Measurements from ENCODE around the gene CADPS2. TPM values are rescaled to one million over a fixed set of nuclear protein-coding genes. Genes with fewer than 3 reads are reported as not detected.

CADPS2 gene
- total and polyA plus RNA-seq, 2 of the 8 experiments (the other 6 are each of a cell fraction or from before 2014, with no cell fraction given) = 8.9 to 22.3 TPM

GRCh38 chr7:122302761-122303530 lies 583.3 kb downstream of the CADPS2 start:
- no peak for TF ChIP-seq RXRA (IDR thresholded peaks at IDR 0.05; ENCODE audit: insufficient read depth, low read depth, low read length)
- TF ChIP-seq CHD2 (IDR thresholded peaks at IDR 0.05; ENCODE audit: low read length) = no peak
- no peak for TF ChIP-seq PHF8 (conservative IDR thresholded peaks at IDR 0.05; ENCODE audit: low read depth, low read length)
- TF ChIP-seq EP300 (IDR thresholded peaks at IDR 0.05; ENCODE audit: borderline replicate concordance in 1 of 2, low read depth in 2 of 2, low read length in 2 of 2) = no peak
- no peak for TF ChIP-seq SP4 (IDR thresholded peaks at IDR 0.05; ENCODE audit: low read length)
- no peak for TF ChIP-seq FOSL1 (IDR thresholded peaks at IDR 0.05; ENCODE audit: insufficient read depth, low read depth, low read length)
- no peak for TF ChIP-seq TAF1 (IDR thresholded peaks at IDR 0.05; ENCODE audit: low read depth, low read length)
- TF ChIP-seq SP1 (IDR thresholded peaks at IDR 0.05; ENCODE audit: low read depth, low read length) = no peak
- H2BK120ac ChIP-seq (replicated peaks; ENCODE audit: low read depth, low read length) = no peak overlapping the region
- H4K8ac ChIP-seq (ENCODE audit: extremely low read depth, insufficient read depth, low read length) = no peak overlapping the region
- H3K4ac ChIP-seq (replicated peaks; ENCODE audit: insufficient read length, low read depth, low read length) = no peak overlapping the region
- no peaks in the 10 kb centered on the region for H3K9me3 ChIP-seq (ENCODE audit: insufficient read depth in 2 of 2, low read depth in 1 of 2, low read length in 1 of 2)
- H3K23me2 ChIP-seq (ENCODE audit: low read depth, low read length) = peaks cover 42% of the 10 kb centered on the region; the same call in 1 of the 2 replicates
- H3K79me1 ChIP-seq (ENCODE audit: low read depth, low read length) = no peaks in the 10 kb centered on the region
- peak overlapping the region; percentile 58 to 84 (median 70) for H3K4me3 ChIP-seq (ENCODE audit: extremely low read depth in 1 of 4, insufficient read depth in 2 of 4, low read depth in 3 of 4, low read length in 4 of 4)
- H3K36me3 ChIP-seq (ENCODE audit: control insufficient read depth in 2 of 4, insufficient read depth in 4 of 4, low read length in 3 of 4) = peaks cover 0 to 28% (median 2%) of the 10 kb centered on the region in 4 experiments; a peak in 2 of 8 replicates
- no peak overlapping the region for H4K5ac ChIP-seq (ENCODE audit: insufficient read length, low read depth, low read length)
- H3K4me2 ChIP-seq (ENCODE audit: insufficient read depth in 1 of 2, low read depth in 2 of 2, low read length in 2 of 2) = peak overlapping the region; percentile 99 to 100
- H3K18ac ChIP-seq (ENCODE audit: extremely low read depth, low read length) = no peak overlapping the region
- no peak overlapping the region for H3K23ac ChIP-seq (ENCODE audit: insufficient read length)
- CTCF ChIA-PET (ENCODE audit: partially characterized antibody) = interaction anchor here (0.9 to 3.1 kb wide), 3 partner anchors 80 to 225 kb away, joined by 3 to 15 read pairs (median 3); no protein-coding TSS in a partner anchor
- no peak overlapping the region for H2BK5ac ChIP-seq (ENCODE audit: low read depth, low read length)
- H2BK15ac ChIP-seq (ENCODE audit: low read length) = 0 out of 2 replicates have a peak overlapping the region, but pooled peaks have one; percentile 4
- no peak overlapping the region for H4K91ac ChIP-seq (replicated peaks; ENCODE audit: insufficient read length, low read length)
- FAIRE-seq (no peak), DNase-seq (ENCODE audit: low read depth in 1 of 2, low spot score in 2 of 2) (no peak)
- no peak overlapping the region for H3K27ac ChIP-seq (ENCODE audit: low read depth, low read length)
- H2AFZ ChIP-seq (ENCODE audit: low read length) = no peak overlapping the region
- peaks cover 3 to 36% (median 15%) of the 10 kb centered on the region in 4 experiments for H3K4me1 ChIP-seq (replicated peaks in 1 of 4; ENCODE audit: control insufficient read depth in 3 of 4, insufficient read depth in 4 of 4, low read length in 3 of 4)
- POLR2A ChIA-PET (ENCODE audit: partially characterized antibody) = interaction anchor here (1.2 to 2.2 kb wide), 3 partner anchors 7 to 19 kb away, joined by 3 to 15 read pairs (median 5); no protein-coding TSS in a partner anchor
- H2BK20ac ChIP-seq (ENCODE audit: low read length) = no peak overlapping the region
- H3K56ac ChIP-seq (replicated peaks; ENCODE audit: insufficient read length, low read depth, low read length) = no peak overlapping the region
- peaks cover 0 to 6% of the 10 kb centered on the region in 2 experiments; a peak in 2 of 4 replicates for H3K79me2 ChIP-seq (ENCODE audit: control insufficient read depth in 1 of 2, insufficient read depth in 2 of 2, low read length in 2 of 2)
- H2BK12ac ChIP-seq (ENCODE audit: low read depth, low read length) = peak overlapping the region; percentile 31; the same call in 1 of the 2 replicates
- 10% methylated on average over 16 of the region's 16 CpGs; no CpG with 5 or more reads in 1 of the 2 experiments for WGBS, 2 experiments (ENCODE audit: extremely low coverage in 1 of 2, insufficient coverage in 1 of 2, insufficient read length in 1 of 2, insufficient replicate concordance in 2 of 2, low coverage in 1 of 2, low lambda C conversion rate in 2 of 2, missing lambda C conversion rate in 1 of 2)
- H3K9ac ChIP-seq (replicated peaks in 1 of 4; ENCODE audit: extremely low read depth in 1 of 4, low read depth in 3 of 4, low read length in 3 of 4) = no peak overlapping the region
- no peak overlapping the region for H3K14ac ChIP-seq (ENCODE audit: insufficient read length)
- peaks cover 0 to 3% of the 10 kb centered on the region in 2 experiments for H4K20me1 ChIP-seq (replicated peaks in 1 of 2; ENCODE audit: control insufficient read depth in 1 of 2, insufficient read depth in 2 of 2, low read length in 2 of 2)
- peaks cover 40 to 80% (median 68%) of the 10 kb centered on the region in 4 experiments for H3K27me3 ChIP-seq (replicated peaks in 1 of 4; ENCODE audit: control insufficient read depth in 3 of 4, extremely low read depth in 1 of 4, insufficient read depth in 3 of 4, low read length in 3 of 4)
- H2AK5ac ChIP-seq (ENCODE audit: low read depth, low read length) = no peak overlapping the region

All from H1 (cell line).